Neuronal stem cell (in vitro differentiated cells): Measurements from ENCODE around the gene GDA.

Experiments used
- DNase-seq: peaks from one replicate; pipeline ENCODE4 v3.0.0-alpha.2; 2013; ENCODE audit warnings: low spot score
- H2AFZ ChIP-seq: one replicate; pipeline ENCODE4 v1.6.1; 2013; ENCODE audit warnings: mild to moderate bottlenecking, low read length, inconsistent platforms
- H2AK5ac ChIP-seq: 2 replicates; pipeline ENCODE4 v1.6.1; 2013; ENCODE audit warnings: low read depth, mild to moderate bottlenecking, inconsistent platforms, low read length, moderate library complexity, mixed read lengths
- H2BK120ac ChIP-seq: 2 replicates; pipeline ENCODE4 v1.6.1; 2013; ENCODE audit warnings: low read depth, mild to moderate bottlenecking, inconsistent platforms, low read length, moderate library complexity, mixed read lengths
- H2BK12ac ChIP-seq: one replicate; pipeline ENCODE4 v1.6.1; 2013; ENCODE audit warnings: low read length, inconsistent platforms
- H2BK15ac ChIP-seq: 2 replicates; pipeline ENCODE4 v1.6.1; 2013; ENCODE audit warnings: mild to moderate bottlenecking, low read length, inconsistent platforms, mixed read lengths
- H2BK5ac ChIP-seq: one replicate; pipeline ENCODE4 v1.6.1; 2013; ENCODE audit warnings: inconsistent platforms, mild to moderate bottlenecking, low read length, moderate library complexity
- H3K14ac ChIP-seq: one replicate; pipeline ENCODE4 v1.6.1; 2013; ENCODE audit warnings: low read length, inconsistent platforms
- H3K18ac ChIP-seq: 2 replicates; pipeline ENCODE4 v1.6.1; 2013; ENCODE audit warnings: low read length, inconsistent platforms
- H3K23ac ChIP-seq: 2 replicates; pipeline ENCODE4 v1.6.1; 2013; ENCODE audit warnings: low read depth, mild to moderate bottlenecking, mixed read lengths, low read length, inconsistent platforms; ENCODE audit not compliant: poor library complexity
- H3K27ac ChIP-seq: replicated peaks from 3 replicates; pipeline ENCODE4 v1.5.1; 2013; ENCODE audit warnings: low read length, inconsistent platforms
- H3K27me3 ChIP-seq, 3 experiments: 2 replicates each; pipeline ENCODE4 v1.6.1; 2013; ENCODE audit warnings: low read length in 3 of 3, mild to moderate bottlenecking in 2 of 3, inconsistent platforms in 1 of 3, low read depth in 1 of 3, mixed read lengths in 1 of 3, moderate library complexity in 1 of 3; ENCODE audit not compliant: control insufficient read depth in 3 of 3, insufficient read depth in 3 of 3
- H3K36me3 ChIP-seq, 2 donors: replicated peaks in 1 of 2; 2 replicates each; pipeline ENCODE4 v1.6.1; 2013; ENCODE audit warnings: low read length in 2 of 2; ENCODE audit not compliant: control insufficient read depth in 2 of 2, insufficient read depth in 2 of 2
- H3K4ac ChIP-seq: 2 replicates; pipeline ENCODE4 v1.6.1; 2013; ENCODE audit warnings: inconsistent platforms, mild to moderate bottlenecking, low read length, moderate library complexity
- H3K4me1 ChIP-seq, 2 donors: 1 replicate in 1 of 2; 2 replicates in 1 of 2; pipeline ENCODE4 v1.6.1; 2013; ENCODE audit warnings: low read length in 2 of 2, low read depth in 1 of 2; ENCODE audit not compliant: control insufficient read depth in 2 of 2, insufficient read depth in 1 of 2
- H3K4me2 ChIP-seq: one replicate; pipeline ENCODE4 v1.6.1; 2013; ENCODE audit warnings: mild to moderate bottlenecking, low read length, inconsistent platforms; ENCODE audit not compliant: insufficient read depth, poor library complexity, severe bottlenecking
- H3K4me3 ChIP-seq, 2 donors: 2 replicates each; pipeline ENCODE4 v1.5.1; 2013; ENCODE audit warnings: low read length in 2 of 2, mild to moderate bottlenecking in 2 of 2, inconsistent platforms in 1 of 2, moderate library complexity in 1 of 2
- H3K79me1 ChIP-seq: one replicate; pipeline ENCODE4 v1.6.1; 2013; ENCODE audit warnings: low read depth, mild to moderate bottlenecking, inconsistent platforms, low read length, moderate library complexity
- H3K9ac ChIP-seq: one replicate; pipeline ENCODE4 v1.6.1; 2013; ENCODE audit warnings: mild to moderate bottlenecking, low read depth, low read length, inconsistent platforms; ENCODE audit not compliant: poor library complexity
- H3K9me3 ChIP-seq, 2 donors: replicated peaks in 1 of 2; 2 replicates each; pipeline versions ENCODE3 to v1.6.1; 2013; ENCODE audit warnings: low read length in 2 of 2, mild to moderate bottlenecking in 2 of 2, inconsistent platforms in 1 of 2, low read depth in 1 of 2, mixed read lengths in 1 of 2, moderate library complexity in 1 of 2; ENCODE audit not compliant: control insufficient read depth in 2 of 2, insufficient read depth in 1 of 2
- H4K8ac ChIP-seq: one replicate; pipeline ENCODE4 v1.6.1; 2013; ENCODE audit warnings: low read depth, mild to moderate bottlenecking, inconsistent platforms, low read length, moderate library complexity
- H4K91ac ChIP-seq: one replicate; pipeline ENCODE4 v1.6.1; 2013; ENCODE audit warnings: low read length, low read depth, mild to moderate bottlenecking, inconsistent platforms; ENCODE audit not compliant: poor library complexity
- WGBS, 2 donors: extraction: QIAGEN DNeasy Blood & Tissue Kit; methylation state at CpG; one replicate each; pipeline ENCODE4 v1.1.7; 2013; ENCODE audit warnings: missing lambda C conversion rate in 2 of 2, mixed read lengths in 1 of 2; ENCODE audit not compliant: insufficient read length in 2 of 2, insufficient replicate concordance in 1 of 2; ENCODE audit errors: extremely low coverage in 2 of 2; 5-methylcytosine and 5-hydroxymethylcytosine counted together

Gene GDA

DNA sequence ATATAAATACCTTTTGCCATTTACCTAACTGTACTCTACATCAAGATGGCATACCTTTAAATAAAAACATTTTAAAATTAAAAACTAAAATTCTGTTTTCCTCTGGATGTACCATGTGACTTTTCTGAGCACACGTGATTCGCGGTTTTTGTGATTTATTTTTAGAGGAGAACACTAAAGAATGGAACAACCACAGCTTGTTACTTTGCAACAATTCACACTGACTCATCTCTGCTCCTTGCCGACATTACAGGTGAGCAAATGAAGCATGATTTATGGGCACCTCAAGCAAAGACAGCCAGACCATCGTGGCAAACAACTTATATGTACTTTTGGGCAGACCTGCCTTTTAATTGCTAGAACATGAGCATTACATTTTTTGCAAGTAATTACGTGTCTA lies 61.3 kb downstream of the GDA start:
- DNase-seq = no peak
- Histone ChIP-seq H3K79me1 (no peaks in the 10 kb centered on the region), H4K91ac (no peak overlapping the region), H2AFZ (no peak overlapping the region), H2BK120ac (no peak overlapping the region), H2AK5ac (no peak overlapping the region), H3K27ac (no peak overlapping the region), H3K4me2 (no peak overlapping the region), H3K18ac (no peak overlapping the region), H3K9ac (no peak overlapping the region), H3K27me3 (peaks cover 0 to 2% (median 0%) of the 10 kb centered on the region in 3 experiments), H3K14ac (no peak overlapping the region), H2BK12ac (no peak overlapping the region), H4K8ac (no peak overlapping the region), H2BK5ac (no peak overlapping the region), H3K4me3 (no peak overlapping the region), H3K36me3 (no peaks in the 10 kb centered on the region), H3K23ac (no peak overlapping the region), H3K9me3 (no peaks in the 10 kb centered on the region), H2BK15ac (no peak overlapping the region), H3K4me1 (no peaks in the 10 kb centered on the region), H3K4ac (no peak overlapping the region)
- WGBS, 2 donors = no CpG with 5 or more reads among the region's 6 CpGs

DNA sequence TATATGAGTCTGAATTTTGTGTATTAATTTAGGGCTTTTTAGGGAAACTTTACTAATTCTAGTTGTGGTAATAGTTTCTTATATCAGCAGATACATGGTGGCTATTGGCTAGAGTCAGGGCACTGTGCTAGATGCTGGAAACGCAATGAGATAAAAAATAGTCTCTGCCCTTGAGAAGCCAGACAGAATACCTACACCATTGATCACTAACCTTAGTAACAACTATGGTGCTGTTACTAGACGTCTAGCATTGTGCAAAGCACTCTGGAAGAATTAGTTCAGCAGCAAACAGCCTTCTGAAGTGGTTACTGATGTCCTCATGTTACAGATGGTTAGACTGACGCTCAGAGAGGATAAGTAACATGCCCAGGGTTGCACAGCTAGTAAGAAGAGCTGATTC lies 61.8 kb downstream of the GDA start:
- no peak overlapping the region for H2BK120ac ChIP-seq
- H2AFZ ChIP-seq = no peak overlapping the region
- no peak overlapping the region for H3K18ac ChIP-seq
- H3K4me3 ChIP-seq = no peak overlapping the region
- no CpG with 5 or more reads among the region's 3 CpGs for WGBS, 2 donors
- H4K8ac ChIP-seq = no peak overlapping the region
- no peak overlapping the region for H2BK15ac ChIP-seq
- H3K27ac ChIP-seq = no peak overlapping the region
- no peaks in the 10 kb centered on the region for H3K36me3 ChIP-seq
- no peak overlapping the region for H2BK12ac ChIP-seq
- H3K27me3 ChIP-seq = peaks cover 0 to 2% (median 0%) of the 10 kb centered on the region in 3 experiments
- no peak overlapping the region for H2AK5ac ChIP-seq
- H3K9me3 ChIP-seq = no peaks in the 10 kb centered on the region
- no peak for DNase-seq
- H3K4ac ChIP-seq = no peak overlapping the region
- no peak overlapping the region for H3K4me2 ChIP-seq
- H4K91ac ChIP-seq = no peak overlapping the region
- H3K4me1 ChIP-seq = no peaks in the 10 kb centered on the region
- H3K23ac ChIP-seq = no peak overlapping the region
- H3K14ac ChIP-seq = no peak overlapping the region
- H3K79me1 ChIP-seq = no peaks in the 10 kb centered on the region
- no peak overlapping the region for H3K9ac ChIP-seq
- H2BK5ac ChIP-seq = no peak overlapping the region

DNA sequence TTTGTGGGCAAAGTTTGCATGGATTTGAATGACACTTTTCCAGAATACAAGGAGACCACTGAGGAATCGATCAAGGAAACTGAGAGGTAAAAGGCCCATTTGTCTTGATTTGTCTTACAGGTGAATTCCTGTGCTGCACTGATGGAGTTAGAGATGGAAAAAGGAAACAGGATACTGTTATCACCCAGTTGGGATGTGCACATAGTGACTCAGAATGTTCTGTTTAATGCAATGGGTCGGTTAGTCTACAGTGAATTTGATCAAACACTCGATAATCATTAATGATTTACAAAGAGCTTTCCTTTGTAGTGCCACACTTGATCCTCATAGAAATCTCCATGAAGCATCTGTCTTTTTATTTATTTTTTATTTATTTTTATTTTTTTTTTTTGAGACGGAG lies 64.7 kb downstream of the GDA start:
- no peak overlapping the region for H2BK5ac ChIP-seq
- H3K36me3 ChIP-seq = no peaks in the 10 kb centered on the region
- H3K9ac ChIP-seq = no peak overlapping the region
- H3K27ac ChIP-seq = no peak overlapping the region
- H3K4me1 ChIP-seq = no peaks in the 10 kb centered on the region
- H3K18ac ChIP-seq = no peak overlapping the region
- no peak overlapping the region for H3K23ac ChIP-seq
- H3K4me2 ChIP-seq = no peak overlapping the region
- no peak overlapping the region for H2BK120ac ChIP-seq
- H3K79me1 ChIP-seq = no peaks in the 10 kb centered on the region
- DNase-seq = no peak
- H2AFZ ChIP-seq = no peak overlapping the region
- no peaks in the 10 kb centered on the region for H3K9me3 ChIP-seq
- H3K4ac ChIP-seq = no peak overlapping the region
- no CpG with 5 or more reads among the region's 4 CpGs for WGBS, 2 donors
- no peak overlapping the region for H3K14ac ChIP-seq
- peaks cover 0 to 2% (median 0%) of the 10 kb centered on the region in 3 experiments for H3K27me3 ChIP-seq
- no peak overlapping the region for H4K8ac ChIP-seq
- no peak overlapping the region for H2BK15ac ChIP-seq
- no peak overlapping the region for H2AK5ac ChIP-seq
- no peak overlapping the region for H4K91ac ChIP-seq
- no peak overlapping the region for H3K4me3 ChIP-seq
- no peak overlapping the region for H2BK12ac ChIP-seq

DNA sequence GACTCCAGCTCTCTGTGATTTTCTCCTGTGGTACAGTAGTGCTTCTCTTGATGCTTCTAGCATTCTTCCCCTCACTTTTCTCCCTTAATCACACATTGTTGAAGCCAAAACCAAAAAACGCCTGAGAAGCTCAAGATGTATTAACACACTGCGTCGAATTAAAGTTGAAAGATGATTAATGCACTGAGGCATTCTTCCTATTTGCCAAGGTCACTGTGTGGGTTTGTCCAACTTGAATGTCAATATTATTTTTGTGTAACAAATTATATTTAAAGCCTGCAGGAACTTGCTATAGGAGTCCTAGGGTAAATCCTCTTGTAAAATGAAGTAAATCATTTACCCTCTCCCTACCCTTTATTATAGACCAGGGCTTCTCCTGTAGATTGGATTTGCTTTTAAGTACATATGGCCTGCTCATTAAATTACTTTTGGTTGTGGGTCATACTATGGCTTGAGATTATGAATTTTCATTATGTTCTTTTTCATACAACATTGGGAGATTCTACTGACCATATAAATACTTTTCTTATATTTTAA lies 68.1 kb downstream of the GDA start:
- H3K9ac ChIP-seq = no peak overlapping the region
- H2BK15ac ChIP-seq = no peak overlapping the region
- H3K14ac ChIP-seq = no peak overlapping the region
- H2BK12ac ChIP-seq = no peak overlapping the region
- H2BK5ac ChIP-seq = no peak overlapping the region
- H2BK120ac ChIP-seq = no peak overlapping the region
- no peak overlapping the region for H4K8ac ChIP-seq
- no peak overlapping the region for H3K23ac ChIP-seq
- H4K91ac ChIP-seq = no peak overlapping the region
- no peak for DNase-seq
- no peaks in the 10 kb centered on the region for H3K79me1 ChIP-seq
- no peak overlapping the region for H3K27ac ChIP-seq
- H3K9me3 ChIP-seq = no peaks in the 10 kb centered on the region
- no peaks in the 10 kb centered on the region for H3K36me3 ChIP-seq
- H2AFZ ChIP-seq = no peak overlapping the region
- H3K4me1 ChIP-seq = no peaks in the 10 kb centered on the region
- no peak overlapping the region for H3K18ac ChIP-seq
- H3K27me3 ChIP-seq = no peaks in the 10 kb centered on the region
- H2AK5ac ChIP-seq = no peak overlapping the region
- H3K4me2 ChIP-seq = no peak overlapping the region
- WGBS, 2 donors = no CpG with 5 or more reads among the region's 3 CpGs
- no peak overlapping the region for H3K4me3 ChIP-seq
- H3K4ac ChIP-seq = no peak overlapping the region
